ENCODE data around the gene FYB2. TPM values are rescaled to one million over a fixed set of nuclear protein-coding genes. Genes with fewer than 3 reads are reported as not detected.

The FYB2 gene, protein sequence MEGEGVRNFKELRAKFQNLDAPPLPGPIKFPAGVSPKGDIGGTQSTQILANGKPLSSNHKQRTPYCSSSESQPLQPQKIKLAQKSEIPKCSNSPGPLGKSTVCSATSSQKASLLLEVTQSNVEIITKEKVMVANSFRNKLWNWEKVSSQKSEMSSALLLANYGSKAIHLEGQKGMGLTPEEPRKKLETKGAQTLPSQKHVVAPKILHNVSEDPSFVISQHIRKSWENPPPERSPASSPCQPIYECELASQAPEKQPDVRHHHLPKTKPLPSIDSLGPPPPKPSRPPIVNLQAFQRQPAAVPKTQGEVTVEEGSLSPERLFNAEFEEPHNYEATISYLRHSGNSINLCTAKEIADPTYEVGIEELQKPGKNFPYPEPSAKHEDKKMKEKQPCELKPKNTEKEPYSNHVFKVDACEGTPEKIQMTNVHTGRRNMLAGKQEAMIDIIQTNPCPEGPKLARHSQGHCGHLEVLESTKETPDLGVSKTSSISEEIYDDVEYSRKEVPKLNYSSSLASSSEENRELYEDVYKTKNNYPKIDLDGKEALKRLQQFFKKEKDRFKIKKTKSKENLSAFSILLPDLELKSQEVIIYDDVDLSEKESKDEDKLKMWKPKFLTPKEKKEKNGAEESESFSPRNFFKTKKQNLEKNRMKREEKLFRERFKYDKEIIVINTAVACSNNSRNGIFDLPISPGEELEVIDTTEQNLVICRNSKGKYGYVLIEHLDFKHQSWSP
- total RNA-seq = not detected in 2 replicates

DNA sequence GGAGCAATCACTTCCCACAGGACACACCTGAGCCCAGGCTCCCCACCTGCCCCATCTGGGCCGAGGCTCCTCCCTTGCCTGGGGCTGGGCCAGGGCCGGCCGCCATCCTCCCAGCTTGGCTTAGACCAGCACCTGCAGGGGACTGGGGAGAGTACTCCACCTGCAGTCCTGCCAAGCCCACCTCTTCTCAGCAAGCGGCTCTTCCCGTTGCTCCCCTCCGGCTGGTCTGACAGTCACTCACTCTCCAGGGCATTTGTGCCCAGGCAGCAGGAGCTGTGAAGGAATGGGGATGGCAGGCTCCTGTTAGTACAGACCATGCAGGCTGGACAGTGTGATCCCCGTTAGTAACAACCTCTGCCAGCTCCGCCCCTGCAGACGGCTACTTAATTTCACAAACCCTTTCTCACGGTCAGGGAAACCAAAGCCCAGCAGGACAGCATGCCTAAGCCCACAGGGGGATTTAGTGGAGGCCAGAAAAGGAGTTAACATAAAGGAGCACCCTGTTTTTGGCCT lies at the start of gene FYB2:
Gene FYB2 (minus strand): TSS at position 18 of the 513 bp plus-strand sequence. CDS start 114 bp downstream, outside the sequence.

DNA sequence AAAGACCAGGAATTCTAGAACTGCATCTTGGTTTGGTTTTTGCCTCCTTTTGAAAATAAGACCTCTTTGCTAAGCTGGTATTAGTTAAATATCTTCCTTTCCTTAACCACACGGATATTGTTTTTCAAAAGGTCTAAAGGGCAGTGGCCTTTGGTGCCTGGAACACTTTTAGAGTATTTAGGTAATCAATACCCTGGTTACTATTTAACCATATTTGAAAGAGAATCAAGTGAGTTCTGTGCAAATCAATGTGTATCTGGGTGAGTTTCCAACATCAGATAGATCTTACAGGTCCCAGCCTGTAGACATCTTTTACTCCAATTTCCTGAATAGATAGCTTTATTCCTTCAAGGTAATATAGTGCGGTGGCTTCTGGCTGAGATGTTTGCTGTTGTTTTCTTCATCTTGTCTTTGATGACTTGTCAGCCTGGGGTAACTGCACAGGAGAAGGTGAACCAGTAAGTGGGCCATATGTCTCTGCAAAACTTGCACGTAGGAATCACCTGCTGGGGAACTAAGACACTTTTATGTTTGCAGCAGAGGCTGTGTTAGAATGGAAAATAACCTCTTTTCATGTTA lies 35.4 kb upstream of the FYB2 start, which contains the start of gene C8A:
Gene C8A (plus strand): TSS at position 277 of the 579 bp plus-strand sequence. CDS start 105 bp downstream, at position 382.

Other genes with a start within 250 kb of the FYB2 start
- gene PLPP3, start 239.8 kb downstream of the FYB2 start, total RNA-seq = 265 and 554 TPM in 2 replicates
- 3.0 and 4.1 TPM in 2 replicates for gene PRKAA2, start 174.1 kb downstream of the FYB2 start, total RNA-seq
- gene C8A, start 35.4 kb upstream of the FYB2 start, total RNA-seq = under 0.01 TPM in 1 of 2 replicates, not detected in the other
- gene C8B, start 146.6 kb upstream of the FYB2 start, total RNA-seq = not detected in 2 replicates